Heart left ventricle (tissue), 16 donors: ENCODE measurements around the gene ALPL. TPM values are rescaled to one million over a fixed set of nuclear protein-coding genes. Genes with fewer than 3 reads are reported as not detected.

Source experiments
- ATAC-seq, 4 donors: fragments of 200-7000 bp; cut with Tn5 transposase; one replicate each; pipeline ENCODE4 v1.9.1; 2020 to 2022; ENCODE audit warnings: moderate library complexity in 4 of 4, mild to moderate bottlenecking in 3 of 4, moderate number of reproducible peaks in 1 of 4
- DNase-seq, 5 donors: peaks; one replicate each; pipeline ENCODE4 v3.0.0-alpha.2; 2020
- H3K27ac ChIP-seq, 12 donors: fragments of 200-600 bp; sonication (generic) in 4 of 12; one replicate each; pipeline versions ENCODE4 v1.5.0 to v1.8.0; 2016 to 2022; ENCODE audit warnings: mild to moderate bottlenecking in 2 of 12
- H3K27me3 ChIP-seq, 9 donors: fragments of 200-600 bp; sonication (generic) in 2 of 9; one replicate each; pipeline versions ENCODE4 v1.5.1 to v1.8.0; 2016 to 2022; ENCODE audit warnings: mild to moderate bottlenecking in 3 of 9
- H3K36me3 ChIP-seq, 9 donors: fragments of 200-600 bp; sonication (generic) in 2 of 9; one replicate each; pipeline versions ENCODE4 v1.5.0 to v1.8.0; 2018 to 2022; ENCODE audit warnings: mild to moderate bottlenecking in 2 of 9
- H3K4me1 ChIP-seq, 12 donors: fragments of 200-600 bp; sonication (generic) in 4 of 12; one replicate each; pipeline versions ENCODE4 v1.5.0 to v1.8.0; 2016 to 2022; ENCODE audit warnings: mild to moderate bottlenecking in 3 of 12
- H3K4me3 ChIP-seq, 12 donors: fragments of 200-600 bp; sonication (generic) in 4 of 12; one replicate each; pipeline versions ENCODE4 v1.5.0 to v1.8.0; 2017 to 2022; ENCODE audit warnings: mild to moderate bottlenecking in 9 of 12, moderate library complexity in 4 of 12
- H3K9me3 ChIP-seq, 12 donors: fragments of 200-600 bp; sonication (generic) in 4 of 12; one replicate each; pipeline versions ENCODE4 v1.5.0 to v1.8.0; 2016 to 2022; ENCODE audit warnings: mild to moderate bottlenecking in 1 of 12
- POLR2A ChIP-seq, 2 donors: fragments of 450-650 bp; IDR thresholded peaks; one replicate each; pipeline ENCODE4 v1.6.1; 2017; ENCODE audit warnings: antibody characterized with exemption in 2 of 2, mild to moderate bottlenecking in 2 of 2, moderate library complexity in 2 of 2
- WGBS, 4 donors: extraction: QIAGEN DNeasy Blood & Tissue Kit in 2 of 4; methylation state at CpG; one replicate each; pipeline versions ENCODE4 v1.1.5 to v1.1.7; 2013 to 2018; 5-methylcytosine and 5-hydroxymethylcytosine counted together
- intact Hi-C, 10 donors: fragments of 100-400 bp; cut with DNase I; formaldehyde crosslinking; loops; one replicate each; pipeline versions ENCODE4 v1.11.1 to v1.14.2; 2022
- polyA plus RNA-seq, 2 donors: library from polyadenylated mRNA; stranded (reverse); fragments of 200-250 nt; gene quantifications; one replicate each; pipeline ENCODE4 v1.2.3, GENCODE V29; 2013
- total RNA-seq, 9 donors: library from RNA; depleted of rRNA in 2 of 9; stranded (reverse); fragments of >200 nt in 2 of 9; fragmentation: NEBNext Ultra II Directional in 3 of 9; extraction: Animal tissue kit (Norgen Biotek cat#: 25700) in 3 of 9; gene quantifications; one replicate each; pipeline versions ENCODE4 v1.1.0 to v1.2.4, GENCODE V29; 2016 to 2023
- TF ChIP-seq, protein P1 (sequence below), 12 donors: fragments of 200-600 bp; sonication (generic) in 4 of 12; IDR thresholded peaks; one replicate each; pipeline versions ENCODE4 v1.5.0 to v1.8.0; 2018 to 2022; ENCODE audit warnings: antibody characterized with exemption in 12 of 12, mild to moderate bottlenecking in 5 of 12
- donor health status: ischemic (EF 13 %, LVEDD 7.1; RV severe dilation, severe dysfunction).
- donor health status: healthy with polysubstance abuse.
- donor health status: DM: no; HTN: yes; CAD: no.
- donor health status: DM: no; HTN: no; CAD: no.
- donor health status: ischemic (EF 25% LVEDD 6.9; RV normal size, moderate dysfunction).
- donor health status: ischemic (EF 25% LVEDD 5.7; RV mildly dilated, moderate dysfunction).
- donor health status: healthy.
- donor health status: DM: yes; HTN: yes; CAD: no.
- donor health status: ischemic (EF 35%, LVEDD 5.7; RV mildly dilated, moderate dysfunction).
- donor health status: nonischemic (EF 11% LVEDD 7.7; RV severe dilation, severe dysfunction).
- donor health status: DM: yes; HTN: yes; CAD: no.
- donor health status: PGD.
- donor health status: ischemic (EF 29% LVEDD 5.4; RV normal size, mild dysfunction).
- donor health status: nonischemic (EF 23%, LVEDD 6.1; RV moderate dilation, normal function).

The ALPL gene
- total and polyA plus RNA-seq, 11 donors = 6.3 to 45.8 (median 12.3) TPM

DNA sequence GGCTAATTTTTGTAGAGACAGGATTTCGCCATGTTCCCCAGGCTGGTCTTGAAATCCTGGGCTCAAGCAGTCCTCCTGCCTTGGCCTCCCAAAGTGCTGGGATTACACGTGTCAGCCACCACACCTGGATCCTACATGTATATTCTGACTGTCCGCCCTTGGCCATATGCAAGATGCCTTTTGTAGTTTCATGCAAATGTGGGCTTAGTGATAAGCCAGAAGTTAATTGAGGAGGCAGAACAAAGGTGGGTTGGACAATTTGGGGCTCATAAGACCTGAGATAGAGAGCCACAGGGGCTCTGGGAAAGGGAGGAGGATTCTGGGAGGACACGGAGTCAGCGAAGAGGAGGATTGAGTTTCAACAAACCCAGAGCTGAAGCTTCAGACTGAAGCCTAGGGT, 24.9 kb downstream of the ALPL start:
- H3K27ac ChIP-seq = no peak overlapping the region
- H3K36me3 ChIP-seq = no peaks in the 10 kb centered on the region
- intact Hi-C loops = loop anchor here in 1 of 10 donors (10.0 kb wide), 1 partner anchor 121 kb away; no protein-coding TSS in a partner anchor
- ATAC-seq (no peak), DNase-seq (peak in 1 of 5 donors; percentile 15)
- H3K4me1 ChIP-seq = peaks cover 2 to 39% (median 28%) of the 10 kb centered on the region in 12 donors
- no peak overlapping the region for H3K4me3 ChIP-seq
- no peaks in the 10 kb centered on the region for H3K9me3 ChIP-seq
- H3K27me3 ChIP-seq = peaks cover 0 to 6% (median 0%) of the 10 kb centered on the region in 9 donors
- 91 to 97% (median 94%) methylated on average over 5 of the region's 5 CpGs for WGBS, 4 donors
- TF ChIP-seq POLR2A (IDR thresholded peaks at IDR 0.05) = no peak
- TF ChIP-seq, protein P1, sequence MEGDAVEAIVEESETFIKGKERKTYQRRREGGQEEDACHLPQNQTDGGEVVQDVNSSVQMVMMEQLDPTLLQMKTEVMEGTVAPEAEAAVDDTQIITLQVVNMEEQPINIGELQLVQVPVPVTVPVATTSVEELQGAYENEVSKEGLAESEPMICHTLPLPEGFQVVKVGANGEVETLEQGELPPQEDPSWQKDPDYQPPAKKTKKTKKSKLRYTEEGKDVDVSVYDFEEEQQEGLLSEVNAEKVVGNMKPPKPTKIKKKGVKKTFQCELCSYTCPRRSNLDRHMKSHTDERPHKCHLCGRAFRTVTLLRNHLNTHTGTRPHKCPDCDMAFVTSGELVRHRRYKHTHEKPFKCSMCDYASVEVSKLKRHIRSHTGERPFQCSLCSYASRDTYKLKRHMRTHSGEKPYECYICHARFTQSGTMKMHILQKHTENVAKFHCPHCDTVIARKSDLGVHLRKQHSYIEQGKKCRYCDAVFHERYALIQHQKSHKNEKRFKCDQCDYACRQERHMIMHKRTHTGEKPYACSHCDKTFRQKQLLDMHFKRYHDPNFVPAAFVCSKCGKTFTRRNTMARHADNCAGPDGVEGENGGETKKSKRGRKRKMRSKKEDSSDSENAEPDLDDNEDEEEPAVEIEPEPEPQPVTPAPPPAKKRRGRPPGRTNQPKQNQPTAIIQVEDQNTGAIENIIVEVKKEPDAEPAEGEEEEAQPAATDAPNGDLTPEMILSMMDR (IDR thresholded peaks at IDR 0.05) = no peak

DNA sequence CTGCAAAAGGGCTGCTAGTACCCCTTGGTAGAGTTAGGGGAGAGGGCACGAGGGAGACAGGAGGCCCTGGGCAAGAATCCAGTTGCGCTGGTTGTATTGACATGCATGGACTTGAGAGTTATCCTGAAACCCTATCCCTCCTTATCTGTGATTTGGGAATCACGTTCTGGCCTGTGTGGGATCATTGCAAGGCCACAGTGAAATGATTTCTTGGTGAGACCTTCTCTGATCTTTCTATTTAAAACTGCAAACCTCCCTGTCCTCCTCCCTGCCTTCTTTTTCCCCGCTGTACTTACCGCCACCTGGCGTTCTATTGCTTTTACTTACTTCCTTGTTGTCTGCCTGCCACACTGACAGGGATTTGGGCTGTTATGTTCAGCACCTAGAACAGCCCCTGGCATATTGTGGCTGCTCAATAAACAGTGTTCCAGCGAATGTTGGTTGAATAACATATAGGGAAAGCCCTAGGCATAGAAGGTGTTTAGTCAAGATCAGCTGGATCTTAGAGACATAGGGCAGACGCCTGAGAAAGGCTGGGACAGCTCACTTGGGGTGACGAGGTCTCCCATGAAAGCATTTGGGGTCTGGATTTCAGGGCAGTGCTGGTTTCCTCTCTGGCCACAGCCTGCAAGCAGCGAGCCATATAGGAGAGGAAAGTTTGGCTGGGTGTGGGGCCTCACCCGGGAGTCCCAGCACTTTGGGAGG, 25.6 kb downstream of the ALPL start:
- H3K4me1 ChIP-seq = peaks cover 2 to 46% (median 29%) of the 10 kb centered on the region in 12 donors
- ATAC-seq = peak in 1 of 4 donors; percentile 14
- intact Hi-C loops = loop anchor here in 6 of 10 donors (1.0 to 10.0 kb wide), 3 partner anchors 26 to 120 kb away; partner anchors contain the start of gene ALPL (in 1 of the 6)
- peak overlapping the region in 1 of 12 donors; percentile 44 for H3K27ac ChIP-seq
- no peaks in the 10 kb centered on the region for H3K9me3 ChIP-seq
- H3K36me3 ChIP-seq = no peaks in the 10 kb centered on the region
- peak in 3 of 5 donors; percentile 27 to 43 (median 41) for DNase-seq
- 56 to 64% (median 61%) methylated on average over 11 of the region's 11 CpGs for WGBS, 4 donors
- peaks cover 0 to 6% (median 0%) of the 10 kb centered on the region in 9 donors for H3K27me3 ChIP-seq
- no peak overlapping the region for H3K4me3 ChIP-seq
- TF ChIP-seq POLR2A (IDR thresholded peaks at IDR 0.05) = no peak
- TF ChIP-seq, protein P1 (IDR thresholded peaks at IDR 0.05) = peak in 11 of 12 donors; percentile 14 to 56 (median 43)

DNA sequence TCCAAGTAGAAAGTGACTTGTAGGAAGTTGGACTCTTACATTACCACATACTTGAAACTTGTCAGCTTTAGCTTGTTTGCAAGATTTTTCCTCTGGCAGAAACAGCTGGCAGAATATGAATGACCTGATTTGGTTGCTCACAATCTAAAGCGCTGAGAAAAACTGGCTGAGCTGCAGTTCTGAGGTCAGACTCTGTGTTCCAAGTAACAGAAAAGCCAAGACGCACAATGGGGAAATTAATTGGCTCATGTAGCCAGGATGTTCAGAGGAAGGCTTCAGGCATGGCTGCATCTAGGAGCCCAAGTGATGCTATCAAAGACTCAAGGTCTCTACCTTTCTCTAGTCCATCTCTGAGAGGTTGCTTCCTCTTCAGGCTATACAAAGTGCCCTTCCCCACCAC, 27.0 kb downstream of the ALPL start:
- peak in 2 of 5 donors; percentile 37 to 39 for DNase-seq
- Histone ChIP-seq H3K4me3 (no peak overlapping the region), H3K27ac (peak overlapping the region in 5 of 12 donors; percentile 4 to 90 (median 43)), H3K9me3 (no peaks in the 10 kb centered on the region), H3K4me1 (peaks cover 2 to 60% (median 34%) of the 10 kb centered on the region in 12 donors), H3K27me3 (peaks cover 0 to 6% (median 0%) of the 10 kb centered on the region in 9 donors), H3K36me3 (no peaks in the 10 kb centered on the region)
- 49 to 74% (median 63%) methylated on average over 2 of the region's 2 CpGs for WGBS, 4 donors
- intact Hi-C loops = loop anchor here in 5 of 10 donors (5.0 to 10.0 kb wide), 2 partner anchors 36 to 119 kb away; no protein-coding TSS in a partner anchor
- ATAC-seq = peak in 1 of 4 donors; percentile 19
- TF ChIP-seq, protein P1 (IDR thresholded peaks at IDR 0.05) = no peak
- TF ChIP-seq POLR2A (IDR thresholded peaks at IDR 0.05) = no peak

DNA sequence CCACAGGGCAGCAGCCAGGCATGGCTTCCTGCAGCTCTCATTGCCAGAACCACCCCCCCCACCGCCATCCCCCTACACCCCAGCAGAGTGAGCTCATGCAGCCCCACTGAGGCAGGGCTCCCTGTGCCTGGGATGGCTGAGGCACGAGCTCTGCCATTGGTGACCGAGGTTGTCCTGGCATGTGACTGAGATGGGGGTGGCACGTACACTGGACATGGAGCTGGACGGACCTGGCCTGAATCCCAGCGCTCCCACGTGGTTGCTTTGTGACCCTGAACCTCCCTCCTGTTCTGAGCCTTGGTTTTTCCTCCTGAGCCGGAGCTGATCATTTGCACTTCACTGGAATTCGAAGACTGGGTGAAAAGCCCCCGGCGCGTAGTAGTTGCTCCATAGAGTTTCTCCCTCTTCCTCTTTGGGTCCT, 28.3 kb downstream of the ALPL start:
- intact Hi-C loops = loop anchor here in 6 of 10 donors (1.0 to 10.0 kb wide), 3 partner anchors 35 to 117 kb away; no protein-coding TSS in a partner anchor
- no peaks in the 10 kb centered on the region for H3K9me3 ChIP-seq
- peak; percentile 48 to 64 (median 50) for ATAC-seq
- no peaks in the 10 kb centered on the region for H3K36me3 ChIP-seq
- H3K4me3 ChIP-seq = no peak overlapping the region
- DNase-seq = peak in 4 of 5 donors; percentile 70 to 81 (median 76)
- peaks cover 2 to 73% (median 46%) of the 10 kb centered on the region in 12 donors for H3K4me1 ChIP-seq
- TF ChIP-seq, protein P1 (IDR thresholded peaks at IDR 0.05) = no peak
- no peak for TF ChIP-seq POLR2A (IDR thresholded peaks at IDR 0.05)
- H3K27ac ChIP-seq = peak overlapping the region; percentile 11 to 92 (median 83)
- H3K27me3 ChIP-seq = peaks cover 0 to 6% (median 0%) of the 10 kb centered on the region in 9 donors
- WGBS, 4 donors = 9 to 29% (median 21%) methylated on average over 6 to 12 of the region's 12 CpGs
